NCI-H82 treated with DMSO at 0.1 percent for 48 hours (cell line): ENCODE measurements around the gene DEF6.

Experiments used
- DNase-seq: peaks from one replicate; lab custom pipeline; 2025; ENCODE audit not compliant: unreplicated experiment; lab: John Stamatoyannopoulos, UW

Gene DEF6, protein sequence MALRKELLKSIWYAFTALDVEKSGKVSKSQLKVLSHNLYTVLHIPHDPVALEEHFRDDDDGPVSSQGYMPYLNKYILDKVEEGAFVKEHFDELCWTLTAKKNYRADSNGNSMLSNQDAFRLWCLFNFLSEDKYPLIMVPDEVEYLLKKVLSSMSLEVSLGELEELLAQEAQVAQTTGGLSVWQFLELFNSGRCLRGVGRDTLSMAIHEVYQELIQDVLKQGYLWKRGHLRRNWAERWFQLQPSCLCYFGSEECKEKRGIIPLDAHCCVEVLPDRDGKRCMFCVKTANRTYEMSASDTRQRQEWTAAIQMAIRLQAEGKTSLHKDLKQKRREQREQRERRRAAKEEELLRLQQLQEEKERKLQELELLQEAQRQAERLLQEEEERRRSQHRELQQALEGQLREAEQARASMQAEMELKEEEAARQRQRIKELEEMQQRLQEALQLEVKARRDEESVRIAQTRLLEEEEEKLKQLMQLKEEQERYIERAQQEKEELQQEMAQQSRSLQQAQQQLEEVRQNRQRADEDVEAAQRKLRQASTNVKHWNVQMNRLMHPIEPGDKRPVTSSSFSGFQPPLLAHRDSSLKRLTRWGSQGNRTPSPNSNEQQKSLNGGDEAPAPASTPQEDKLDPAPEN

DNA sequence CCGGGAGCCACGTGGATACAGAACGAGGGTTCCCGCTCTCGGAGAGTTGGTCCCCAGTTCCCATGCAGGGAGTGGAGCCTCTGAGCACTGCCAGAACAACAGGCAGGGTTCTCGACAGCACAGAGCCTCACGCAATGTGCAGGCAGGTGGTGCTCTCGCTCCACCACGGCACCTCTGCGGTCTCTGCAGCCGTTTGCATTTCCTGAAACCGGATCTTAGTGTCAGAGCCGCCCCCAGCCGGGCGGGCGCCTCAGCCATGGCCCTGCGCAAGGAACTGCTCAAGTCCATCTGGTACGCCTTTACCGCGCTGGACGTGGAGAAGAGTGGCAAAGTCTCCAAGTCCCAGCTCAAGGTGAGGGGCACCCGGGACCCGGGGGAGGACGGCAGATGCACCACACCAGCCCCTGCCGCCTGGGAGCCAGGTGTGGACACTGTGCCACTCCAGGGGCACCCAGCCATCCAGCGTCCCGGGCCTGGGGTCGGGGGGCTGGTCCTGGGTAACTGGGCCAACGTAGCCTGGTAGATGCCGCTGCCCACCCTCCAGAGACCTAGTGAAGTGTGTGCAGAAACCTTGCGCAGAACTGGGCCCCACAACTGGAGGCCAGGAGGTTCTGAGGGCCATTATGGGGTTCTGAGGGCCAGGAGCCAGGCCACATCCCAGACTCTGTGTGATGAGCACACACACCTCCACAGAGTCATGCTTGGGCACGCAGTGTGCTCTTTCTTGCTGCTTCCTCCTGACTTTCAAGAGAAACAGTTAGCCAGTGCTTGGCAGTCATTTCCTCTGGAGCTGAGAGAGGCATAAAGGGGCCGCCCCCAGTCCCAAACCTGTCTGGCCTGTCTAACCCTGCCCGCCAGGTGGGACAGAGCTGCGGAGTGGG, at the start of gene DEF6:
DEF6 (plus strand) TSS at position 218 of the 881 bp plus-strand sequence; CDS start at position 257, 39 bp downstream.
- DNase-seq: peak; percentile 56

DNA sequence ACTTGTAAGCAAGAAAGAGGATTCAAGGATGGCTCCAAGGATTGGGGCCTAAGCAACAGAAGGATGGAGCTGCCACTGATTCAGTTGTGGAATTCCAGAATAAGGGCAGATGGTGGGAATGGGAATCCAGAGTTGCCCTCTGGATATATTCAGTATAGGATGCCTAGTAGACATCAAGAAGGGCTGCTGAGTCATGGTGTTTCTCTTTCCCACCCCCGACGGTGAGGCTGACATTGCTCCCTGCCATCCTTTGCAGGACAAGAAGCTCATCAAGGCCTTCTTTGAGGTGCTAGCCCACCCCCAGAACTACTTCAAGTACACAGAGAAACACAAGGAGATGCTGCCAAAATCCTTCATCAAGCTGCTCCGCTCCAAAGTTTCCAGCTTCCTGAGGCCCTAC, 49.3 kb upstream of the DEF6 start:
- no peak for DNase-seq

DNA sequence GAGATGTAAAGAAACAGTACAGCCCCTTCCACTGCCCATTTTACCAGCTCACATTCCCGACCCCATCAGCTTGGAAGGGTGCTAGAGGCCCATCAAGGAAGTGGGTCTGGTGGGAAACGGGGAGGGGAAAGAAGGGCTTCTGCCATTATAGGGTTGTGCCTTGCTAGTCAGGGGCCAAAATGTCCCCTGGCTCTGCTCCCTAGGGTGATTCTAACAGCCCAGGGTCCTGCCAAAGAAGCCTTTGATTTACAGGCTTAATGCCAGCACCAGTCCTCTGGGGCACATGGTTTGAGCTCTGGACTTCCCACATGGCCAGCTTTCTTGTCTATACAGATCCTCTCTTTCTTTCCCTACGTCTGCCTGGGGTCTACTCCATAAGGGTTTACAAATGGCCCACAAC, 48.7 kb upstream of the DEF6 start:
- no peak for DNase-seq

DNA sequence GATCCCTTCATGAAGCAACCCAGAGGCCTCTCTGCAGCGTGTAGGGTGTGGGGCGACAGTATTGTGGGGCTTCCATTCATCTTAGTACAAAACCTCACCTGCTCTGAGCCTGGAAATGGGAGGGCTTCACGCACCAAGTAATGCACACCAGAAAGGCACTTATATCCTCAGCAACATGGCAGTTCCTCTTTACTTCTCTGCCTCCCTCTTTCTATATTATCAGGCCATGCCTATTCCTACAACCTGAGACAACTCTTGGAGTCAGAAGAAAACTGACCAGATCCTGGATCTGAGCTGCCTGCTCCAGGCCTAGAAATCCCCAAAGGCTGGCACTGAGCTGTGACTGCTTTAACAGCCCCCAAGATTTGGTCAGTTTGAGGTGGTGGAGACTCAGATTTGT, 45.7 kb upstream of the DEF6 start:
- no peak for DNase-seq

DNA sequence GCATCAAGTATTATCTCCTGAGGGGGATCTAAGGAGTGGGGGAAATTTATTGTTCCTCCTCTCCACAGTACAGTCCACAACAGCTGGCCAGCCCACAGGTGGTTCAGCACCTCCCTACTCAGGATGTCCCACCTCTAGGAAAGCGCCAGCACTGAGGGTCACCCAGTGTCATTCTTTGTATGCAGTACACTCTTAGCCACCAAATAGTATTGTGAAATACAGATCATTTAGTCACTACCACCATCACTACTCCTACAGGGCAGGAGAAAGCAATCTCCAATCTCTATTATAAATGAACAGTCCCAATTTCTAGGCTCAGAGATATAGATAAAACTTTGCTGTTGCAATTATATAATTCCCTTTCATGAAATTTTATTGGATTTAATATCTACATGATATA, 44.4 kb upstream of the DEF6 start:
- no peak for DNase-seq

DNA sequence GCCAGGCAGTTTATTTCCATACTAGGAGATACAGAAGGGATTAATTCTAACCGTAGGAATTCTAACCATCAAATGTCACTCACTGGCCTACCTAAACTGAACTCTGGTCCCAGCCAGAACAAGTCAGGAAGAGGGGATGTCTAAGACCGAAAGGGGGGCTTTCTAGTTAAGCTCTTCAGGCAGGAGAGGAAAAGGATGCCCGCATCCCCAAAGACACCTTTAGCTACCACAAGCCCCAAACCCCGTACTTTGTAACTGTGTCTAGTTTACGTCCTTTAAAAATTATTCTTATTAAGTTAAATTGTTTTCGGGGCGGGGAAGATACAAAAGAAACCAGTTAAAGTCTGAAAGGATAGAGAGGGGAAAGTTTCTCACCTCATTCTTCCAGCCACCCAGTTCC, 39.3 kb upstream of the DEF6 start:
- no peak for DNase-seq

DNA sequence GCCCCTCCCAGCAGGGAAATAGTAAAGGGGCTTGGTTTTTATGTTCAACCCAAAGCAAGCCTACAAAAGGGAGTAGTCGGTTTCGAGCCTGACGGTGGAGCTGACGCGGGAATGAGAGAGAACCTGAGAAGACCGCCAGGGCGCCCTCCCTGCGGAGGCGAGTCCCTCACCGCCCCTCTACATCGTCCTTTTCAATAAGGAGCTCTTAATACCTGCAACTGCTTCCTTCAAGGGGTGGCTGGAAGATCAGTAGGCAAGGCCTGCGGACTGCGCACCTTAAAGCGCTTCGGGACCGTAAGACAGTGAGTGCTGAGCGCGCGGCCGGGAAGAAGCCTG, 38.8 kb upstream of the DEF6 start:
- no peak for DNase-seq

DNA sequence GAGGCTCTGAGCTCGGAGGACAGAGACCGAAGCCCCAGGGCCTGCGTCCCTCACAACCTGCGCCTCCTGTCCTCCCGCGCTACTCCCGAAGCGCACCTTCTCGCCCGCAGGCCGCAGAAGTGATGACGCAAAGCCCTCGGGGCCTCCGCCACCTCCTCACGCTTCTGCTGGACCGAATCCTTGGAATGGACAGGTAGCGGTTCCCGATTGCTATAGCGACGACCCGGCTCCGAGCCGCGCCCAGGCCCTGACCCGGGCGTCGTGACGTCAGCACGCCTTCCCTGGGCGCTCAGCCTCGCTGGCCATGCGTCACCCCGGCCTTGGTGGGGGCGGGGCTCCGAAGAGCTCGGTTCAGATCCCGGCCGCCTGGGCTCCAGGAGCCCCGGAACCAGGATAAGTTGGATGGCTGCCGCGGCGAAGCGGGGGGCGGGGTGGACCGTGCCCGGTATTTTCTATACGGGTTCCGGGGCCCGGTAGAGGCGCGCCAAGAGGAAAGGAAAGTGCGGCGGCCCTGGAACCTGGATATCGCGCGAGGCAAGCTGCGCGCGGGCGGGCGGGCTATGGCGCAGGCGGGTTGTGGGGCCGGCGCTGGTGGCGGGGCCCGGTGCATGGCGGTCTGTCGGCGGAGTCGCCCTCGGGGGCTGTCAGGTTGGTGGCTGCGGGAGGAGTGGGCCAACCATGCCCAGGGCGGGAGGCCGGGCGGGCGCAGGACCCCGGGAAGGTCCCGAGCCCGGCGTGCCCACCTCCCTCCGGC, 38.2 kb upstream of the DEF6 start, which contains the start of gene ZNF76:
ZNF76 (plus strand) TSS at position 542 of the 754 bp plus-strand sequence. CDS start 21,417 bp downstream, outside the sequence.
- DNase-seq: peak; percentile 81

DNA sequence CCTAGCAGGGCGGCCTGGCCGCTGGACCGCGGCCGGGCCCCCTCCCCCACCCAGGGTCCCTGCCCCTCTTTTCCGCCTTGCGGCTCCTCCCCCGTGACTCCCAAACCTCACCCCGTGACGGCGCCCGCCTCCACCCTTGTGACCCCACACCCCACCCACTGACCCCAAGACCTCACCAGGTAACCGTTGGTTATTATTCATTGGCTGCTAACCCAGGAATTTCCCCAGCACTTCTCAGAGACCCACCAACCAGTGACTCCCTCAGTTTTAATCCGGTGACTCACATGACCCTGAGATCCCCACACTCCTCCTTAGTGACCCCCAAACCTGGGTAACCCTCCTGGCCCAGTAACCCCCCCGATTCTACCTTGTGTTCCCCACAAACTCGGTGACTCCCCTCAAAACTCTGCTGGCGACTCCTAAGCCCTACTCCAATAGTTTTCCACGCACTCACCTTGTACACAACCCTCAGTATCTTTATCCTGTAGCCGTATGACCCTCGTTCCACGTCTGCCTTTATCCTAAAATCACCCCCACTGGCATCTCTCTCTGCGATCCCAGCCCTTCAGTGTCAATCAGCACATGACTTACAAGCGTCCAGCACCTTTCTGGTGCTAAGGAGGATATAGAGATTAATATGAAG, 37.5 kb upstream of the DEF6 start:
- peak; percentile 23 for DNase-seq

DNA sequence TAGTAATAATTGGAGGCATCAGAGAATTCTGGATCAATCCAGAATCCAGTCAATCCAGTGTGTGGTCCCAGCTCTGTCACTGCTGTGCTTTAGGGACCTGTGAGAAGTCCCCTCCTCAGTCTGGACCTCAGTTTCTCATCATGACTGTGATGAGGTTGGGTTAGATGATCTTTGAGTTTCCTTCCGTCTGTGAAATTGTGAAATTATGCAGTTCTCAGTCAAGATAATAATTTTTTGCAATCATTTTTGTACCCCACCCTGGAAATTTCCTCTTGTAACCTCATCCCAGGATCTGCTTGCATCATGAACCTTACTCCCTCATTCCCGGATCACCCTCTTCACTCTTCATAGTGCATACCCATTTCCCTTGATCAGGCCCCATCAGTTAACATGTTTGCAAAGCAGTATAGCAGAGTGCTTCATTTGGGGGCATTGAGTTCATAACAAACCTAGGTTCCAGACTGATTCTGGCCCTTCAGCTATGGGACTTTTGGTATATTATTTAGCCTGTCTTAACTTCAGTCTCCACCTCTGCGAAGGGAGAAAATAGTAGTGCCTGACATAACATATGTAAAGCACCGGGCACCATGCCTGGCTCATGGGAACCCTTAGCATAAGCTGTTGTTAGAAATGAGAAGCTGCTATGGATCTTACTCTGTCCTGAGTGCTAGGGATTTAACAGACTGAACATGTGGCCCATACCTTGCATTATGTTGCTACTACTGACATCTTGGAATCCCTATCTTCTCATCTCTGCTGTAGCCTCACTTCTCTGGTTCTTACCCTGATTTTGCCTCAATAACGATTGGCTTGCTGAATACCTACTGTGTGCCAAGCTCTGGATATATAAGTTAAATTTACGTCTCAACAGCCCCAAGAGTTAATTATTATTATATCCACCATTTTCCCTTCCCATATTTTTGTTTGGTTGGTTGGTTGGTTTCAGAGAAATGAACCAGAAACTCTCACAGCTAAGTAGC, 36.7 kb upstream of the DEF6 start:
- DNase-seq: peak; percentile 35

DNA sequence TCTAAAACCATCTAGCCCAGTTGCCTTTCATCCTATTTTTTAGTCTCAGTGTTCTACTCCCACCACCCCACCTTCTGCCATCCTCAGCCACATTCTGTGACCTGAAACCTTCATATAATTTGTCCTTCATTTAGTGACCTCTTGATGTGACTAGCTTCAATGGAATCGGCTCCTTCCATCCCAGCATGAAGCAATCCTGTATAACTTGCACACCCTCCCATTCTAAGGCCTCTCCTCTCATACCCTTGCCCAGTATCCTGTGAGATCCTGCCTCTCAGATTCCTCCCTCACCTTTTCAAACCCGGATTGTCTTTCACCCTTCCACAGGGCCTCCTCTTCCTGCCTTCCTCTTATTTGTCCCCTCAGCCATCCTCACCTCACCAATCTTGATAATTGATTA, 35.0 kb upstream of the DEF6 start:
- DNase-seq: no peak

DNA sequence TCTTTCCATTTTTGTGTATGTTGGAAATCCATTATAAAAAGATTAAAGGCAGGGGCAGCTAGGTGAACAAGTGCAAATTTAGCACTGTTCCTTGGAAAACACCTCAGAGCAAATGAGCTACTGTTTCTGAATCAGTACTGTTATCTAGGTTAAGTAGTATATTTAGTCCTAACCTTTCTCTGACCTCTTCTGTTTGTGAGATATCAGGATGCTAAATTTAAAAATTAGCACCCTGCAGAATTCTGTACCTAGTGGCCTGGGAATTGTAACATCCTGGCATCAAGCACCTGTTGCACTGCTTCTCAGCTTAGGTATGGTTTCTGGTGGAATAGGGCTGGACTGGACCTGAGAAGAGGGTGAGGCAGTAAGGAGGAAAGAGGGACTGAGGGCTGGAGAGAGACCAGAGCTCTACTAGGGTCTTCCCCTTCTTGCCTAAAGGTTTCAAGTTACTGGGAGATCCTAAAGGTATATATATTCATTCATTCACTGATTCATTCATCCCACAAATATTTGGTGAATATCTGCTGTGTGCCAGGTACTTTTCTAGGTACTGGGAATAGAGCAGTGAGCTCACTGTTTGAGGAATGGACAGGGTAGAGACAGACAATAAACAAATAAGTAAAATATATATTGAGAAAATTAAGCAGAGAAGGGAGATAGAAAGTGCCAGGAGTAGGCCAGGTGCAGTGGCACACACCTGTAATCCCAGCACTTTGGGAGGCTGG, 32.9 kb upstream of the DEF6 start:
- no peak for DNase-seq

DNA sequence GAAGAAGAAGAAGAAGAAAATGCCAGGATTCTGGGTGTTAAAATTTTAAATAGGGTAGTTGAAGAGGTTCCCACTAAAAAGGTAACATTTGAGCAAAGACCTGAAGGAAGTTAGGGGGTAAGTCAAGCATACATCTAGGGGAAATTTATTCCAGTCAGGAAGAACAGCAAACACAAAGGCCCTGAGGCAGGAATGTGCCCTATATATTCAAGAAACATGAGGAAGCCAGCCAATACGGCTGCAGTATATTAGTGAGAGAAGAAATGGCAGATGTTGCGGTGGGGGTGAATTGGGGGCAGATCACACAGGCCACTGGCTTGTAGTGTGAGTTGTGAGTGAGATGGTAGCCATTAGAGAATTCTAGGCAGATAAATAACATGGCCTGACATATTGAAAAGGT, 32.1 kb upstream of the DEF6 start:
- no peak for DNase-seq

DNA sequence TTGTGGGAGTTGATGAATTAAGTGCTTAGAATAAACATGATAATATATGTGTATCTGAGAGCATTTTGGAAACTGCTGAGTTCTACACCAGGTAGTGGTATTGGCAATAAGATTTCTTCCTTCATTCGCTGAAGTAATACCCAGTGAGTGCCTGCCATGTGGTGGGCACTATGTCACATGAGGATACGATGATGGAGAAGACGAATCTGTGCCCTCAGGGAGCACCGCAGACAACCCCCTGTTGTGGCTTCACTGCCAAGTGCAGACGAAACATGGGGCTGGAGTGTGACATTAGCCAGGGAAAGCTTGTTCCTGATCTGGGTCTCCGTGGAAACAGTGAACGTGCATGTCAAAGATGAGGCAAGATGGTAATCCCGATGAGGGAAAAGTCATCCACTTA, 30.2 kb upstream of the DEF6 start:
- DNase-seq: no peak

DNA sequence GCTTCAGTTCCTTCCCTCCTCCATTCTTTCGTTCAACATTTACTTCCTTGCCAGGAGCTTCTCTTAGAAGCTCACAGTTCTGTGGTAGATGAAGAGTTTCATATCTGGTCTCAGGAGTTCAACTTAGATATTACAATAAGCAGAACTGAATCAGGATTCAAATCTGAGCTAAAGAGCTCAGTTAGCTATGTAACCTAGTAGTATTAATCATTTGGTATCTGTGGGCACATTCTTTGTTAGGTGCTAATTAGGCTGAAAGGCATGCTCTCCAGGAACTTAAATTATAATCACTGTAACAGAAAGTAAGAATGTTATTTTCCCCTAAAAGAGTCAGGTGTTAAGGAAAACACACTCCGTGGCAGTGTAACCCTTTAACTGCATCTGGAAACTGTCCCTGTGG, 29.7 kb upstream of the DEF6 start:
- DNase-seq: no peak

DNA sequence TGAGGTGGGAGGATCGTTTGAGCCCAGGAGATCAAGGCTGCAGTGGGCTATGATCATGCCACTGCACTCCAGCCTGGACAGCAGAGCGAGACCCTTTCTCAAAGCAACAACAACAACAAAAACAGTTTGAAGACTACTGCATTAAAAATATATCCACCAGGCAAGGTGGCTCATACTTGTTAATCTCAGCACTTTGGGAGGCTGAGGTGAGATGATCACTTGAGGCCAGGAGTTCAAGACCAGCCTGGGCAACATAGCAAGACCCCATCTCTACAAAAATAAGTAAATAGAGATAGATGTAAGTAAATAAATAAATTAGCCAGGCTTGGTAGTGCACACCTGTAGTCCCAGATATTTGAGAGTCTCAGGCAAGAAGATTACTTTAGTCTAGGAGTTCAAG, 25.6 kb upstream of the DEF6 start:
- no peak for DNase-seq

DNA sequence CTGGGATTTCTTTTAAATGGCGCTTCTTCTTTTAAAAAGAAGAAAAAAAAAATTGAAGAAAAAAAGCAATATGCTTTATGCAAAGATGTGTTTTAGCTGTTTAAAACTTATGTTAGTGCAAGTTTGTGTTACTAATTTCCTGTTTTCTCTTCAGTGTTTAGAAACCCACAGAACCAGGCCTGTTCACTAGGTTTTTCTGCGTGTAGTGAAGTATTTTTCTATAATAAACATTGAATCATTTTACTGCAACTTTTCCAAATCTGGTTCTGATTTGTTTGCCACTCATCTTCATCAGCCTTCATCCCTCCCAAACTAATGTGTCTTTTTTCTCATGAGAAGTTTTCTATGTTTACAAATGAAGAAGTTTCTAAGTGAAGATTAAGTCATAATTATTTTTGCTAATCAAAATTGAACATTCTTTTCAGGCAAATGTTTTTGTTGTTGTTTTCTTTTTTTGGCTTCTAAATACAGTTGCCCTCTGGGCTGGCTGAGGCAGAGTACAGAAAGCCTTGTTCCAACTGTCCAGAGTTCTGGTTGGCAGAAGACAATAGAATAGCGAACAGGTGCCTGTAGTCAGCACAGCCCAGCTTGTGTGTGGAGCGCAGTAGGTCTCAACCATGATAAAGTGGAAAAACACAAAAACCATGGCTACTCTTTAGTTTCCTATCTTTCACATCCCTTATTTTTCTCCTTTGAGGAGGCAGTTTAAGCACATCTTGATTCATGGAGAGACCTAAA, 23.6 kb upstream of the DEF6 start:
- DNase-seq: no peak

DNA sequence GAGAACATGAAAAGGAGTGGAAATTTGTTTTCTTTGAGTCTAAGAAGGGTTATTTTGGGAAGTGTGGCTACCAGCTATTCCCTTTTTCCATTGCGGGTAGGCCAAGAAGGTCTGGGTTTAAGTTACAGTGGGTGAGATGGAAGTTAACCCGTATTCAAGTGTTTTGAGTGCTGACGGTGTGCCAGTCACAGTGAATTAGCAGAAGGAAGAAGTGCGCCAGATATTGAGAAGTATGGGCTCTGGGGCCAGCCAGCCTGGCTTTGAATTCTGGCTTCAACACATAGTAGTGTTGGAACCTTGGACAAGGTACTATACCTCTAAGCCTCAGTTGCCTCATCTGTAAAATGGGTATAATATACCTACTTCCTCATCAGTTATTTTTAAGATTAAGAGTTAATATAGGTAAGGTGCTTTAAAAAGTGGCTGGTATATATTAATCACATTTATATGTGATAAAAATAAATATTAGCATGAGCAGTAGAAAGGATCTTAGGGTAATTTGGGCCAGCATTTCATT, 21.8 kb upstream of the DEF6 start:
- no peak for DNase-seq
